ENCODE results near the gene SMARCD1.

SMARCD1 gene

GRCh38 chr12:50053583-50053982 is 31.6 kb upstream of the SMARCD1 start:
- Histone ChIP-seq H3K27me3 (ENCODE audit: low read length) (no peaks in the 10 kb centered on the region), H3K79me2 (ENCODE audit: insufficient read depth, low read length) (no peaks in the 10 kb centered on the region), H3K4me3 (ENCODE audit: insufficient read depth, low read length, poor library complexity, severe bottlenecking) (no peak overlapping the region), H3K27ac (ENCODE audit: low read depth, low read length) (no peak overlapping the region), H3K9me3 (ENCODE audit: insufficient read depth, low read length) (no peaks in the 10 kb centered on the region), H3K9me2 (replicated peaks; ENCODE audit: insufficient read depth, low read length) (no peaks in the 10 kb centered on the region), H3K36me3 (ENCODE audit: low read length) (no peaks in the 10 kb centered on the region), H3K4me2 (ENCODE audit: low read depth, low read length, poor library complexity, severe bottlenecking) (no peak overlapping the region), H2AFZ (ENCODE audit: low read depth, low read length, severe bottlenecking) (no peak overlapping the region), H3F3A (ENCODE audit: insufficient read depth) (no peaks in the 10 kb centered on the region), H4K20me1 (ENCODE audit: low read depth, low read length) (no peaks in the 10 kb centered on the region), H3K9ac (ENCODE audit: low read length) (no peak overlapping the region)
- TF ChIP-seq CTCF (IDR thresholded peaks at IDR 0.05; ENCODE audit: insufficient read depth, low read length, poor library complexity, severe bottlenecking) (no peak), EZH2phosphoT487 (conservative IDR thresholded peaks at IDR 0.05; ENCODE audit: low read length) (no peak)

GRCh38 chr12:50055831-50056638 is 29.1 kb upstream of the SMARCD1 start:
- Histone ChIP-seq H3K27ac (ENCODE audit: low read depth, low read length) (no peak overlapping the region), H3K9ac (ENCODE audit: low read length) (no peak overlapping the region; the same call in 1 of the 2 replicates), H3K4me3 (ENCODE audit: insufficient read depth, low read length, poor library complexity, severe bottlenecking) (no peak overlapping the region), H3K27me3 (ENCODE audit: low read length) (no peaks in the 10 kb centered on the region), H3K9me2 (replicated peaks; ENCODE audit: insufficient read depth, low read length) (no peaks in the 10 kb centered on the region), H2AFZ (ENCODE audit: low read depth, low read length, severe bottlenecking) (peak overlapping the region; percentile 61), H3K9me3 (ENCODE audit: insufficient read depth, low read length) (no peaks in the 10 kb centered on the region), H3K79me2 (ENCODE audit: insufficient read depth, low read length) (no peaks in the 10 kb centered on the region), H3K36me3 (ENCODE audit: low read length) (no peaks in the 10 kb centered on the region), H3K4me2 (ENCODE audit: low read depth, low read length, poor library complexity, severe bottlenecking) (peak overlapping the region; percentile 41), H4K20me1 (ENCODE audit: low read depth, low read length) (no peaks in the 10 kb centered on the region), H3F3A (ENCODE audit: insufficient read depth) (no peaks in the 10 kb centered on the region)
- TF ChIP-seq EZH2phosphoT487 (conservative IDR thresholded peaks at IDR 0.05; ENCODE audit: low read length) = no peak
- peak; percentile 95 for TF ChIP-seq CTCF (IDR thresholded peaks at IDR 0.05; ENCODE audit: insufficient read depth, low read length, poor library complexity, severe bottlenecking)

GRCh38 chr12:50056639-50056976 is 28.5 kb upstream of the SMARCD1 start:
- Histone ChIP-seq H3K4me3 (ENCODE audit: insufficient read depth, low read length, poor library complexity, severe bottlenecking) (no peak overlapping the region), H3F3A (ENCODE audit: insufficient read depth) (no peaks in the 10 kb centered on the region), H4K20me1 (ENCODE audit: low read depth, low read length) (no peaks in the 10 kb centered on the region), H3K4me2 (ENCODE audit: low read depth, low read length, poor library complexity, severe bottlenecking) (peak overlapping the region; percentile 65), H3K9ac (ENCODE audit: low read length) (no peak overlapping the region), H3K27ac (ENCODE audit: low read depth, low read length) (no peak overlapping the region), H3K9me3 (ENCODE audit: insufficient read depth, low read length) (no peaks in the 10 kb centered on the region), H2AFZ (ENCODE audit: low read depth, low read length, severe bottlenecking) (no peak overlapping the region), H3K79me2 (ENCODE audit: insufficient read depth, low read length) (no peaks in the 10 kb centered on the region), H3K36me3 (ENCODE audit: low read length) (no peaks in the 10 kb centered on the region), H3K27me3 (ENCODE audit: low read length) (no peaks in the 10 kb centered on the region), H3K9me2 (replicated peaks; ENCODE audit: insufficient read depth, low read length) (no peaks in the 10 kb centered on the region)
- TF ChIP-seq EZH2phosphoT487 (conservative IDR thresholded peaks at IDR 0.05; ENCODE audit: low read length) = no peak
- TF ChIP-seq CTCF (IDR thresholded peaks at IDR 0.05; ENCODE audit: insufficient read depth, low read length, poor library complexity, severe bottlenecking) = no peak

Measured in SU-DHL-6 (cell line).